Loucy (cell line): ENCODE data around the gene GALNT12.

Source experiments
- H2AFZ ChIP-seq: fragments of 200-600 bp; sonication (generic); 2 replicates; pipeline ENCODE4 v1.6.0; 2016; ENCODE audit warnings: antibody characterized with exemption, mild to moderate bottlenecking, low read length, moderate library complexity
- H3F3A ChIP-seq: fragments of 200-600 bp; 2 replicates; pipeline ENCODE4 v1.6.0; 2016; ENCODE audit warnings: antibody characterized with exemption, low read depth, mild to moderate bottlenecking
- H3K27me3 ChIP-seq: fragments of 200-600 bp; sonication (generic); 2 replicates; pipeline ENCODE4 v1.6.1; 2014; ENCODE audit warnings: low read length, mild to moderate bottlenecking; ENCODE audit not compliant: insufficient read depth, poor library complexity, severe bottlenecking
- H3K36me3 ChIP-seq: fragments of 200-600 bp; sonication (generic); 2 replicates; pipeline ENCODE4 v1.6.1; 2016; ENCODE audit warnings: low read length; ENCODE audit not compliant: insufficient read depth
- H3K4me1 ChIP-seq: fragments of 200-600 bp; sonication (generic); 2 replicates; pipeline ENCODE4 v1.5.1; 2014; ENCODE audit warnings: low read length, mild to moderate bottlenecking; ENCODE audit not compliant: insufficient read depth, poor library complexity, severe bottlenecking
- H3K4me2 ChIP-seq: fragments of 200-600 bp; sonication (generic); 2 replicates; pipeline ENCODE4 v1.6.0; 2014; ENCODE audit warnings: antibody characterized with exemption, low read length, low read depth, mild to moderate bottlenecking; ENCODE audit not compliant: poor library complexity, severe bottlenecking
- H3K4me3 ChIP-seq: fragments of 200-600 bp; sonication (generic); 2 replicates; pipeline ENCODE4 v1.5.1; 2014; ENCODE audit warnings: low read length, mild to moderate bottlenecking, mixed read lengths; ENCODE audit not compliant: poor library complexity, severe bottlenecking
- H3K79me2 ChIP-seq: fragments of 200-600 bp; sonication (generic); 2 replicates; pipeline ENCODE4 v1.6.1; 2014; ENCODE audit warnings: low read length; ENCODE audit not compliant: insufficient read depth
- H3K9ac ChIP-seq: fragments of 200-600 bp; sonication (generic); 2 replicates; pipeline ENCODE4 v1.6.0; 2014; ENCODE audit warnings: mild to moderate bottlenecking, low read depth, low read length, moderate library complexity; ENCODE audit not compliant: poor library complexity, severe bottlenecking
- H3K9me2 ChIP-seq: fragments of 200-600 bp; sonication (generic); replicated peaks from 2 replicates; pipeline ENCODE4 v1.6.1; 2016; ENCODE audit warnings: low read depth, low read length, mixed read lengths
- H3K9me3 ChIP-seq: fragments of 200-600 bp; sonication (generic); 2 replicates; pipeline ENCODE4 v1.6.1; 2014; ENCODE audit warnings: mild to moderate bottlenecking, antibody characterized with exemption, low read length, low read depth; ENCODE audit not compliant: insufficient read depth
- H4K20me1 ChIP-seq: fragments of 200-600 bp; sonication (generic); 2 replicates; pipeline ENCODE4 v1.6.0; 2014; ENCODE audit warnings: antibody characterized with exemption, low read length, mild to moderate bottlenecking; ENCODE audit not compliant: insufficient read depth, poor library complexity, severe bottlenecking
- EZH2phosphoT487 ChIP-seq: fragments of 200-600 bp; IDR thresholded peaks from 2 replicates; pipeline ENCODE4 v1.6.1; 2018; ENCODE audit warnings: antibody characterized with exemption, mild to moderate bottlenecking, moderate library complexity, borderline replicate concordance
- TF ChIP-seq, protein P1 (sequence below): fragments of 200-600 bp; sonication (generic); conservative IDR thresholded peaks from 2 replicates; pipeline ENCODE4 v1.5.1; 2014; ENCODE audit warnings: mild to moderate bottlenecking, antibody characterized with exemption, low read length

GALNT12 gene

DNA sequence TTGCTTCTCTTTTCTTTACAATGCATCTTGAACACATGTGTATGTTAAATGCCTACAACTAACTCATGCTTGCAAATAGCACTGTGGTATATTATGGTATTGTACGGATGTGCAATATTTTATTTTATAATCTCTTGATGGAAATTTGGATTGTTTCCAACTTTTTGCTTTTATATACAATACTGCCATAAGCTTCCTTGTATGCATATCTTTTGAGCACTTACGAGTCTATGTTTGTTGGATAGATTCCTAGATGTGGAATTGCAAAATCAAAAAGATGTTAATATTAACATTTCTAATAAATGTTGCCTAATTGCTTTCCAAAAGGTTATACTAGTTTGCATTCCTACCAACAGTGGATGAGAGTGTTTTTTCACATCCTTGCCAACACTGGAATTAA is 3.4 kb upstream of the GALNT12 start:
- Histone ChIP-seq H3K36me3 (no peaks in the 10 kb centered on the region), H3K9ac (no peak overlapping the region), H3K27me3 (no peaks in the 10 kb centered on the region), H2AFZ (no peak overlapping the region), H3K79me2 (no peaks in the 10 kb centered on the region), H3F3A (0 out of 2 replicates have a peak, but pooled peaks cover 3% of the 10 kb centered on the region), H3K4me2 (no peak overlapping the region), H4K20me1 (no peaks in the 10 kb centered on the region), H3K4me1 (peaks cover 19% of the 10 kb centered on the region), H3K4me3 (no peak overlapping the region), H3K9me3 (no peaks in the 10 kb centered on the region), H3K9me2 (no peaks in the 10 kb centered on the region)
- TF ChIP-seq EZH2phosphoT487 = no peak
- TF ChIP-seq, protein P1, sequence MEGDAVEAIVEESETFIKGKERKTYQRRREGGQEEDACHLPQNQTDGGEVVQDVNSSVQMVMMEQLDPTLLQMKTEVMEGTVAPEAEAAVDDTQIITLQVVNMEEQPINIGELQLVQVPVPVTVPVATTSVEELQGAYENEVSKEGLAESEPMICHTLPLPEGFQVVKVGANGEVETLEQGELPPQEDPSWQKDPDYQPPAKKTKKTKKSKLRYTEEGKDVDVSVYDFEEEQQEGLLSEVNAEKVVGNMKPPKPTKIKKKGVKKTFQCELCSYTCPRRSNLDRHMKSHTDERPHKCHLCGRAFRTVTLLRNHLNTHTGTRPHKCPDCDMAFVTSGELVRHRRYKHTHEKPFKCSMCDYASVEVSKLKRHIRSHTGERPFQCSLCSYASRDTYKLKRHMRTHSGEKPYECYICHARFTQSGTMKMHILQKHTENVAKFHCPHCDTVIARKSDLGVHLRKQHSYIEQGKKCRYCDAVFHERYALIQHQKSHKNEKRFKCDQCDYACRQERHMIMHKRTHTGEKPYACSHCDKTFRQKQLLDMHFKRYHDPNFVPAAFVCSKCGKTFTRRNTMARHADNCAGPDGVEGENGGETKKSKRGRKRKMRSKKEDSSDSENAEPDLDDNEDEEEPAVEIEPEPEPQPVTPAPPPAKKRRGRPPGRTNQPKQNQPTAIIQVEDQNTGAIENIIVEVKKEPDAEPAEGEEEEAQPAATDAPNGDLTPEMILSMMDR = no peak

- Histone ChIP-seq H4K20me1 (no peaks in the 10 kb centered on the region), H3K36me3 (no peaks in the 10 kb centered on the region), H3K9me2 (no peaks in the 10 kb centered on the region), H3K79me2 (no peaks in the 10 kb centered on the region), H3F3A (0 out of 2 replicates have a peak, but pooled peaks cover 3% of the 10 kb centered on the region), H3K4me1 (peaks cover 34% of the 10 kb centered on the region), H3K9ac (no peak overlapping the region), H3K27me3 (no peaks in the 10 kb centered on the region), H3K9me3 (no peaks in the 10 kb centered on the region), H3K4me3 (no peak overlapping the region), H2AFZ (no peak overlapping the region), H3K4me2 (no peak overlapping the region)
- TF ChIP-seq, protein P1 = no peak
- no peak for TF ChIP-seq EZH2phosphoT487
Observed at GRCh38 chr9:98805506-98806272, 1.8 kb upstream of the GALNT12 start.

DNA sequence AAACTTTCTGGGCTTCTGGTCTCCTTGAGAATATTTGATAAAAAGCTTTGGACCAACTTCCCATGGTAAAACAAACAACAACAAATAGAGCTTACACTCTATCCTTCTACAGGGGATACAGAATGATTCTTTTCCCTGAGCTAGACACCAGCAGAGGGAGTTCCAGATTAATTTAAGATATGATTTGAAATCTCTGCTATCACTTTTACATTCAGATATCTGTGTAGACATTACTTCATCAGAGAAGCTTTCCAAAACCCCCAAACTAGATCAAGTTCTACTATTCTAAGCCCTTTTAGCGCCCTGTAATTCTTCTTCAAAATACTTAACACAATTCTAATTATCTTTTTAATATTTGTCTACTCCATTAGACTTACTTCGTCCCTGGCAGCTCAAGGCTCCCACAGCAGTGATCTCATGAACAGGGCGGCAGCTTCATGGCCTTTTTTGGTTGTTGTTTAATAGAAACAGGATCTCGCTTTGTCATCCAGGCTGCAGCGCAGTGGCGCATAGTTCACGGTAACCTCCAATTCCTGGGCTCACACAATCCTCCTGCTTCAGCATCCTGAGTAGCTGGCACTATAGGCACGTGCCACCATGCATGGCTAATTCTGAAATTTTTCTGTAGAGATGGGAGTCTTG is 955 bp upstream of the GALNT12 start:
- no peaks in the 10 kb centered on the region for H3K79me2 ChIP-seq
- peak overlapping the region; percentile 66 for H3K4me2 ChIP-seq
- TF ChIP-seq, protein P1 = peak; percentile 57
- TF ChIP-seq EZH2phosphoT487 = no peak
- H3K4me1 ChIP-seq = peaks cover 34% of the 10 kb centered on the region
- peak overlapping the region; percentile 83 for H2AFZ ChIP-seq
- H3K9ac ChIP-seq = no peak overlapping the region
- peak overlapping the region; percentile 82 for H3K4me3 ChIP-seq
- H3F3A ChIP-seq = 0 out of 2 replicates have a peak, but pooled peaks cover 3% of the 10 kb centered on the region
- H3K9me3 ChIP-seq = no peaks in the 10 kb centered on the region
- no peaks in the 10 kb centered on the region for H3K36me3 ChIP-seq
- no peaks in the 10 kb centered on the region for H3K27me3 ChIP-seq
- H3K9me2 ChIP-seq = no peaks in the 10 kb centered on the region
- no peaks in the 10 kb centered on the region for H4K20me1 ChIP-seq
